GM12872 (cell line): ENCODE data around the gene IL6ST.

ENCODE experiments used
- TF ChIP-seq, protein P1 (sequence below): IDR thresholded peaks from 3 replicates; pipeline ENCODE4 v1.5.1; 2011; ENCODE audit warnings: low read depth, mild to moderate bottlenecking, low read length, moderate library complexity; ENCODE audit not compliant: insufficient read depth

Gene IL6ST

GRCh38 chr5:55923865-55924500, 70.8 kb downstream of the IL6ST start:
- TF ChIP-seq, protein P1, sequence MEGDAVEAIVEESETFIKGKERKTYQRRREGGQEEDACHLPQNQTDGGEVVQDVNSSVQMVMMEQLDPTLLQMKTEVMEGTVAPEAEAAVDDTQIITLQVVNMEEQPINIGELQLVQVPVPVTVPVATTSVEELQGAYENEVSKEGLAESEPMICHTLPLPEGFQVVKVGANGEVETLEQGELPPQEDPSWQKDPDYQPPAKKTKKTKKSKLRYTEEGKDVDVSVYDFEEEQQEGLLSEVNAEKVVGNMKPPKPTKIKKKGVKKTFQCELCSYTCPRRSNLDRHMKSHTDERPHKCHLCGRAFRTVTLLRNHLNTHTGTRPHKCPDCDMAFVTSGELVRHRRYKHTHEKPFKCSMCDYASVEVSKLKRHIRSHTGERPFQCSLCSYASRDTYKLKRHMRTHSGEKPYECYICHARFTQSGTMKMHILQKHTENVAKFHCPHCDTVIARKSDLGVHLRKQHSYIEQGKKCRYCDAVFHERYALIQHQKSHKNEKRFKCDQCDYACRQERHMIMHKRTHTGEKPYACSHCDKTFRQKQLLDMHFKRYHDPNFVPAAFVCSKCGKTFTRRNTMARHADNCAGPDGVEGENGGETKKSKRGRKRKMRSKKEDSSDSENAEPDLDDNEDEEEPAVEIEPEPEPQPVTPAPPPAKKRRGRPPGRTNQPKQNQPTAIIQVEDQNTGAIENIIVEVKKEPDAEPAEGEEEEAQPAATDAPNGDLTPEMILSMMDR = no peak

DNA sequence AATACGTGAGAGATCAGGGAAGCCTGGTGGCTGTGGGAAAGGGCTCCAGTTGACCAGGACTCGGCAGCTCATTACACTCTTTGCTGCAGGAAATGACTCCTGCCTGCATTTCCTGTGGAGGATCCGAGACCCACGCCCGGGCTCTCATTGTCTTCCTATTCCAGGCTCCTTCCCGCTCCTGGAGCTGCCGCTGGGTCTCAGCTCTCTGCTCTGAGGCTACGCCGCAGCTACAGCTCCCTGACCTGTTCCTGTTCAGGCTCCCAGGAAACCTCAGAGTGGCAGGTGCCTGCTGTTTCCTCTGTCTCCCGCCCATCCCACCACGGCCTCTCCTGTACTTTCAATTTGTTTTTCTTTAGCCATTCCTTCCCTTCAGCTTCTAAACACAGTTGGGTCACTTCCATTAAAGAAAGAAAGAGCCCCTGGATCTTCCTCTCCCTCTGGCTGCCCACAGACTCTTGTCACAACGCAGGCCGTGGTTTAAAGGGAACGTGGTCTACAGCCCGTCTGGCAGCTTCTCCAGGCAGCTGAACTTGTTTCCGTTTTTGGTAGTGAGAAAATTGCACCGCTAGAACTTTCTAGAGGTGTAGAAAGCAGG, 71.5 kb downstream of the IL6ST start:
- TF ChIP-seq, protein P1 = no peak

- TF ChIP-seq, protein P1 = no peak
These were observed 73.1 kb downstream of the IL6ST start for GRCh38 chr5:55921617-55922016.

GRCh38 chr5:55920784-55921183, 74.0 kb downstream of the IL6ST start:
- TF ChIP-seq, protein P1 = peak; percentile 36; the same call in 1 of the 3 replicates

DNA sequence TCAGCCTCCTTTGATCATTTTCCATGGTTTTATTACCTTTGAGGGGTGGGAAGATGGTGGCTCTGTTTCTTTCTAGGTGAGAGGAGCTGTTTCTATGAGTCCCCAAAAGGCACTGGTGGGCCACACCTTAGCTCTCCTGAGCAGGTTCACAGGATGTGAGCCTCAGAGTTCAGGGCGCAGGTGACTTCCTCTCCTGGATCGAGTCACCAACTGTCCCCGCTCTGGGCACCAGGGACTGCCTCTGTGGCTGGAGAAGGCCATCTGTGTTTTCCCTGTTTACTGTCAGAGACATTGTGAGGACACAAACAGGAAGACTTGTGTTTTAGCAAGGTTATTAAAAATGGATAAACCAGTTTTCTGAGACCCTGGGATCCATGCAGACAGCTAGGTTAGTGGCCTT, 75.1 kb downstream of the IL6ST start:
- TF ChIP-seq, protein P1 = no peak

DNA sequence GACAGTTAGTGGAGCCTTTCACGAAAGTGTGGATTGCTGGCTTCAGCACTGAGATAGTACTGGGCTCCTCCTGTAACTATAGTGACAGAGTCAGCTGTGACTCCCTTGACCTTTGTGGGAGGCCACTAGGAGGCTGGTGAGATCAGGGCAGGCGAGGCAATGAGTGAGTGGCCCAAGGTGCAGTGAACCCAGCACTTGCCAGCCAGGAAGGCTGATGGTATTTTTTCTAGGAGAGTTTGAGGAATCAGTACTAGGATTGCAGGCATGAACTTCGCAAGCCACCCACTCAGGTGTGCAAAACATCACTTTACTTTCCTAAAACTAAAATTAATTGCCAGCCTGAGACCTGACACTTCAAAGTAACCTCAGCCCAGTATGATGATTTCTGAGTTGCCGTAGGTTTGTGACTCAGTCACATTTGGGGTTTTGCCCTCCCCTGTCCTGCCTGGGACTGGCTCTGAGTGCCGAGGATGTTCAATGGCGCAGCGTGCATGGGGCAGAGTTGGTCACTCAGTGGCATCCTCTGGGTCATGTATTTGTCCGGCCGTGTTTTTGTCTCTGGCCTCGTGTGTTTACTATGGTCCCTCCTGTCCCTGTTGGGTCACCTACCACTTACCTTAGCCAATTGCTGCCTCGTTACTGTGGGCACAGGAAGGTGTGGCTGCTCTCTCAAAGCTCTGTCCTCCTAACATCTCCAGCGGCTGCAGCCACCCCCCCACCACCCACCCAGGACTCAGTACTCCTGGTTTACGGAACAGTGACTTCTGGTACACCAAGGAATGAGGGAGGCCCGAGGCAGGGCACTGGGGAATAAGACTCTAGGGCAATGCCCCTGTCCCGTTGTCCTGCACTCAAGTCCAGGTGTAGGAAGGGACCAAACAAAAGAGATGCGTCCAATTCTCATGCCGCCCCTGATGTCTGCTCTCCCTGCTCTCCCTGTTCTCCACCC, 76.4 kb downstream of the IL6ST start:
- TF ChIP-seq, protein P1 = 0 out of 3 replicates have a peak, but pooled peaks have one; percentile 5

- TF ChIP-seq, protein P1 = no peak
These were observed 77.2 kb downstream of the IL6ST start for GRCh38 chr5:55917402-55918086.
